Measurements from ENCODE around the gene TMEM191C.
"Not testable (repeated sequence)": the region's sequence is repeated elsewhere in the genome, so short reads cannot be mapped to it uniquely, and the experiment has no call there.

DNA sequence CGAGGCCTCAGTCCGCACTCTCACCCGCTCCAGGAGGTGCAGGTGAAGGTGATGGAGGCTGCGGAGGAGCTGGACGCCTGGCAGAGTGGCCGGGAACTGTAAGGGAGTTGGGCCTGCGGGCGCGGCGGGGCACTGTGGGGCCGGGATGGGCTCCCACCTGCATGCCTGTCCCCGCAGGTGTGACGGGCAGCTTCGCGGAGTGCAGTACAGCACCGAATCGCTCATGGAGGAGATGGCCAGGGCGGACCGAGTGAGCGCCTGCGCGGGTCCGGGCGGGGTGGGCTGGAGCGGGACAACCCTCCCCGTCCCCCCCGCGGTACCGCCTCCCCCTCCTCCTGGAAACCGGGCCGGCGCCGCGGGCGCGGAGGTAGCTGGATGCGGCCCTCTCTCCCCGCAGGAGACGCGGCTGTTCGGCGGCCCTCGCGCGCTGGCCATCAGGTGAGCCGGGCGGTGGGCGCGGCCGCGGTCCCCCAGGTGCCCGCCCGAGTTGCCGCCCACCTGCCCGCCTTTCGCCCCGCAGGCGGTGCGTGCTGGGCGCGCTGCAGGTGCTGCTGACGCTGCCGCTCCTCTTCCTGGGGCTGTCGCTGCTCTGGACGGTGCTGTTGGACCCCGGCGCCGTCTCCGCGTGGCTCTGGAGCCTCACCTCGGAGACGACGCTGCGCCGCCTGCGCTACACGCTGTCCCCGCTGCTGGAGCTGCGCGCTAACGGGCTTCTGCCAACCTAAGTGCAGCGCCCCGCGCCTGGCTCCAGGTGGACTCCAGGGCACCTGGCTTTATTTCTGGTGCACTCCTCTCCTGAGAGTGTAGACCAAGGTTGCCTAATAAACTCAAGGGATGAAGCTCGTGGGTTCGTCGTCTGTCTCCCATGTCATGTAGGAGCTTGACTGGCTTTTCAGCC, 2.2 kb downstream of the TMEM191C start:
- TF ChIP-seq, protein P1, sequence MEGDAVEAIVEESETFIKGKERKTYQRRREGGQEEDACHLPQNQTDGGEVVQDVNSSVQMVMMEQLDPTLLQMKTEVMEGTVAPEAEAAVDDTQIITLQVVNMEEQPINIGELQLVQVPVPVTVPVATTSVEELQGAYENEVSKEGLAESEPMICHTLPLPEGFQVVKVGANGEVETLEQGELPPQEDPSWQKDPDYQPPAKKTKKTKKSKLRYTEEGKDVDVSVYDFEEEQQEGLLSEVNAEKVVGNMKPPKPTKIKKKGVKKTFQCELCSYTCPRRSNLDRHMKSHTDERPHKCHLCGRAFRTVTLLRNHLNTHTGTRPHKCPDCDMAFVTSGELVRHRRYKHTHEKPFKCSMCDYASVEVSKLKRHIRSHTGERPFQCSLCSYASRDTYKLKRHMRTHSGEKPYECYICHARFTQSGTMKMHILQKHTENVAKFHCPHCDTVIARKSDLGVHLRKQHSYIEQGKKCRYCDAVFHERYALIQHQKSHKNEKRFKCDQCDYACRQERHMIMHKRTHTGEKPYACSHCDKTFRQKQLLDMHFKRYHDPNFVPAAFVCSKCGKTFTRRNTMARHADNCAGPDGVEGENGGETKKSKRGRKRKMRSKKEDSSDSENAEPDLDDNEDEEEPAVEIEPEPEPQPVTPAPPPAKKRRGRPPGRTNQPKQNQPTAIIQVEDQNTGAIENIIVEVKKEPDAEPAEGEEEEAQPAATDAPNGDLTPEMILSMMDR (IDR thresholded peaks at IDR 0.05; ENCODE audit: insufficient read depth, low read length, poor library complexity, severe bottlenecking) = not testable (repeated sequence)
- not testable (repeated sequence) for TF ChIP-seq EZH2phosphoT487 (conservative IDR thresholded peaks at IDR 0.05; ENCODE audit: low read length)
